ENCODE results near the gene SPNS1. TPM values are rescaled to one million over a fixed set of nuclear protein-coding genes. Genes with fewer than 3 reads are reported as not detected.

The SPNS1 gene
- total and polyA plus RNA-seq, 4 donors, result 11.5 to 20.5 (median 15.7) TPM

GRCh38 chr16:28991687-28992086 lies 17.1 kb downstream of the SPNS1 start:
- H3K4me1 ChIP-seq (ENCODE audit: control insufficient read depth in 4 of 4, insufficient read depth in 4 of 4, low read length in 3 of 4), result no peaks in the 10 kb centered on the region
- H3K9me3 ChIP-seq (ENCODE audit: control insufficient read depth in 4 of 4, low read length in 3 of 4), result peaks cover 0 to 3% (median 0%) of the 10 kb centered on the region in 4 donors
- peaks cover 0 to 17% (median 0%) of the 10 kb centered on the region in 4 donors for H3K36me3 ChIP-seq (ENCODE audit: control insufficient read depth in 4 of 4, insufficient read depth in 3 of 4, low read depth in 1 of 4, low read length in 3 of 4)
- no peak for DNase-seq (ENCODE audit: low spot score)
- no peak overlapping the region for H3K27ac ChIP-seq (ENCODE audit: low read depth in 1 of 2, low read length in 2 of 2)
- H3K27me3 ChIP-seq (ENCODE audit: control insufficient read depth in 4 of 4, insufficient read depth in 4 of 4, low read length in 3 of 4), result no peaks in the 10 kb centered on the region
- no peak overlapping the region for H3K9ac ChIP-seq (ENCODE audit: low read depth in 1 of 2, low read length in 2 of 2)
- TF ChIP-seq ATF3 (IDR thresholded peaks at IDR 0.05) (no peak), RXRA (IDR thresholded peaks at IDR 0.05) (no peak), HNF4A (conservative IDR thresholded peaks at IDR 0.05) (no peak), EGR1 (IDR thresholded peaks at IDR 0.05; ENCODE audit: low read depth in 2 of 2) (no peak), FOXA2 (IDR thresholded peaks at IDR 0.05) (no peak), RAD21 (IDR thresholded peaks at IDR 0.05) (no peak)
- TF ChIP-seq, protein P1, sequence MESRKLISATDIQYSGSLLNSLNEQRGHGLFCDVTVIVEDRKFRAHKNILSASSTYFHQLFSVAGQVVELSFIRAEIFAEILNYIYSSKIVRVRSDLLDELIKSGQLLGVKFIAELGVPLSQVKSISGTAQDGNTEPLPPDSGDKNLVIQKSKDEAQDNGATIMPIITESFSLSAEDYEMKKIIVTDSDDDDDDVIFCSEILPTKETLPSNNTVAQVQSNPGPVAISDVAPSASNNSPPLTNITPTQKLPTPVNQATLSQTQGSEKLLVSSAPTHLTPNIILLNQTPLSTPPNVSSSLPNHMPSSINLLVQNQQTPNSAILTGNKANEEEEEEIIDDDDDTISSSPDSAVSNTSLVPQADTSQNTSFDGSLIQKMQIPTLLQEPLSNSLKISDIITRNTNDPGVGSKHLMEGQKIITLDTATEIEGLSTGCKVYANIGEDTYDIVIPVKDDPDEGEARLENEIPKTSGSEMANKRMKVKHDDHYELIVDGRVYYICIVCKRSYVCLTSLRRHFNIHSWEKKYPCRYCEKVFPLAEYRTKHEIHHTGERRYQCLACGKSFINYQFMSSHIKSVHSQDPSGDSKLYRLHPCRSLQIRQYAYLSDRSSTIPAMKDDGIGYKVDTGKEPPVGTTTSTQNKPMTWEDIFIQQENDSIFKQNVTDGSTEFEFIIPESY (IDR thresholded peaks at IDR 0.05), result no peak
- 60% methylated on average over 8 of the region's 8 CpGs for WGBS
- no peak overlapping the region for H3K4me3 ChIP-seq (ENCODE audit: low read depth in 1 of 3, low read length in 3 of 3)

- Histone ChIP-seq H3K27ac (ENCODE audit: low read depth in 1 of 2, low read length in 2 of 2) (no peak overlapping the region), H3K9me3 (ENCODE audit: control insufficient read depth in 4 of 4, low read length in 3 of 4) (no peaks in the 10 kb centered on the region), H3K4me3 (ENCODE audit: low read depth in 1 of 3, low read length in 3 of 3) (no peak overlapping the region), H3K36me3 (ENCODE audit: control insufficient read depth in 4 of 4, insufficient read depth in 3 of 4, low read depth in 1 of 4, low read length in 3 of 4) (peaks cover 0 to 9% (median 0%) of the 10 kb centered on the region in 4 donors), H3K9ac (ENCODE audit: low read depth in 1 of 2, low read length in 2 of 2) (no peak overlapping the region), H3K27me3 (ENCODE audit: control insufficient read depth in 4 of 4, insufficient read depth in 4 of 4, low read length in 3 of 4) (no peaks in the 10 kb centered on the region), H3K4me1 (ENCODE audit: control insufficient read depth in 4 of 4, insufficient read depth in 4 of 4, low read length in 3 of 4) (no peaks in the 10 kb centered on the region)
- no peak for DNase-seq (ENCODE audit: low spot score)
- WGBS, result 93% methylated on average over 10 of the region's 10 CpGs
- TF ChIP-seq MAX (IDR thresholded peaks at IDR 0.05) (no peak), ATF3 (IDR thresholded peaks at IDR 0.05) (no peak), GABPA (IDR thresholded peaks at IDR 0.05 in 1 of 2, conservative IDR thresholded peaks at IDR 0.05 in 1 of 2) (no peak), RXRA (IDR thresholded peaks at IDR 0.05) (no peak), HNF4G (IDR thresholded peaks at IDR 0.05) (no peak), JUND (IDR thresholded peaks at IDR 0.05) (no peak), REST (IDR thresholded peaks at IDR 0.05) (no peak), NR2F2 (IDR thresholded peaks at IDR 0.05) (no peak), TAF1 (conservative IDR thresholded peaks at IDR 0.05) (no peak), SP1 (IDR thresholded peaks at IDR 0.05) (no peak), YY1 (IDR thresholded peaks at IDR 0.05) (no peak), FOXA2 (IDR thresholded peaks at IDR 0.05) (no peak), HNF4A (conservative IDR thresholded peaks at IDR 0.05) (no peak), FOXA1 (IDR thresholded peaks at IDR 0.05) (no peak), EGR1 (IDR thresholded peaks at IDR 0.05; ENCODE audit: low read depth in 2 of 2) (no peak), RAD21 (IDR thresholded peaks at IDR 0.05) (no peak)
- TF ChIP-seq, protein P1 (IDR thresholded peaks at IDR 0.05), result no peak
- TF ChIP-seq, protein P2, sequence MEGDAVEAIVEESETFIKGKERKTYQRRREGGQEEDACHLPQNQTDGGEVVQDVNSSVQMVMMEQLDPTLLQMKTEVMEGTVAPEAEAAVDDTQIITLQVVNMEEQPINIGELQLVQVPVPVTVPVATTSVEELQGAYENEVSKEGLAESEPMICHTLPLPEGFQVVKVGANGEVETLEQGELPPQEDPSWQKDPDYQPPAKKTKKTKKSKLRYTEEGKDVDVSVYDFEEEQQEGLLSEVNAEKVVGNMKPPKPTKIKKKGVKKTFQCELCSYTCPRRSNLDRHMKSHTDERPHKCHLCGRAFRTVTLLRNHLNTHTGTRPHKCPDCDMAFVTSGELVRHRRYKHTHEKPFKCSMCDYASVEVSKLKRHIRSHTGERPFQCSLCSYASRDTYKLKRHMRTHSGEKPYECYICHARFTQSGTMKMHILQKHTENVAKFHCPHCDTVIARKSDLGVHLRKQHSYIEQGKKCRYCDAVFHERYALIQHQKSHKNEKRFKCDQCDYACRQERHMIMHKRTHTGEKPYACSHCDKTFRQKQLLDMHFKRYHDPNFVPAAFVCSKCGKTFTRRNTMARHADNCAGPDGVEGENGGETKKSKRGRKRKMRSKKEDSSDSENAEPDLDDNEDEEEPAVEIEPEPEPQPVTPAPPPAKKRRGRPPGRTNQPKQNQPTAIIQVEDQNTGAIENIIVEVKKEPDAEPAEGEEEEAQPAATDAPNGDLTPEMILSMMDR (IDR thresholded peaks at IDR 0.05; ENCODE audit: low read depth, low read length, missing input control), result no peak
Observed at GRCh38 chr16:28992496-28992895, 17.9 kb downstream of the SPNS1 start.

Data from liver (tissue), 9 donors.